ENCODE results near the gene GALNT15.

Gene GALNT15

GRCh38 chr3:16174389-16174788 lies at the start of gene GALNT15:
Gene GALNT15, plus strand, starts transcription at chr3:16174680. Its CDS starts 472 bp downstream, at chr3:16175152.
- no peak for DNase-seq (ENCODE audit: low read depth in 1 of 2, low spot score in 1 of 2)

- DNase-seq (ENCODE audit: low read depth in 1 of 2, low spot score in 1 of 2) = no peak
Measured at GRCh38 chr3:16126634-16127033, 47.8 kb upstream of the GALNT15 start.

GRCh38 chr3:16127249-16127648 lies 47.2 kb upstream of the GALNT15 start:
- no peak for DNase-seq (ENCODE audit: low read depth in 1 of 2, low spot score in 1 of 2)

- DNase-seq (ENCODE audit: low read depth in 1 of 2, low spot score in 1 of 2) = no peak
Measured at GRCh38 chr3:16130066-16130465, 44.4 kb upstream of the GALNT15 start.

GRCh38 chr3:16132190-16132589 lies 42.3 kb upstream of the GALNT15 start:
- no peak for DNase-seq (ENCODE audit: low read depth in 1 of 2, low spot score in 1 of 2)

GRCh38 chr3:16132928-16133327 lies 41.6 kb upstream of the GALNT15 start:
- DNase-seq (ENCODE audit: low read depth in 1 of 2, low spot score in 1 of 2) = no peak

GRCh38 chr3:16134173-16134928 lies 40.1 kb upstream of the GALNT15 start:
- DNase-seq (ENCODE audit: low read depth in 1 of 2, low spot score in 1 of 2) = no peak

GRCh38 chr3:16136055-16136454 lies 38.4 kb upstream of the GALNT15 start:
- no peak for DNase-seq (ENCODE audit: low read depth in 1 of 2, low spot score in 1 of 2)

GRCh38 chr3:16137044-16137443 lies 37.4 kb upstream of the GALNT15 start:
- no peak for DNase-seq (ENCODE audit: low read depth in 1 of 2, low spot score in 1 of 2)

- no peak for DNase-seq (ENCODE audit: low read depth in 1 of 2, low spot score in 1 of 2)
Measured at GRCh38 chr3:16137977-16138376, 36.5 kb upstream of the GALNT15 start.

- DNase-seq (ENCODE audit: low read depth in 1 of 2, low spot score in 1 of 2) = no peak
Measured at GRCh38 chr3:16140116-16140893, 34.2 kb upstream of the GALNT15 start.

GRCh38 chr3:16140894-16141285 lies 33.6 kb upstream of the GALNT15 start:
- DNase-seq (ENCODE audit: low read depth in 1 of 2, low spot score in 1 of 2) = no peak

GRCh38 chr3:16142350-16143025 lies 32.0 kb upstream of the GALNT15 start:
- no peak for DNase-seq (ENCODE audit: low read depth in 1 of 2, low spot score in 1 of 2)

GRCh38 chr3:16143861-16144447 lies 30.5 kb upstream of the GALNT15 start:
- DNase-seq (ENCODE audit: low read depth in 1 of 2, low spot score in 1 of 2) = no peak

GRCh38 chr3:16145176-16145575 lies 29.3 kb upstream of the GALNT15 start:
- DNase-seq (ENCODE audit: low read depth in 1 of 2, low spot score in 1 of 2) = no peak

GRCh38 chr3:16146015-16146730 lies 28.3 kb upstream of the GALNT15 start:
- no peak for DNase-seq (ENCODE audit: low read depth in 1 of 2, low spot score in 1 of 2)

- no peak for DNase-seq (ENCODE audit: low read depth in 1 of 2, low spot score in 1 of 2)
Measured at GRCh38 chr3:16147220-16147994, 27.1 kb upstream of the GALNT15 start.

- no peak for DNase-seq (ENCODE audit: low read depth in 1 of 2, low spot score in 1 of 2)
Measured at GRCh38 chr3:16148213-16148612, 26.3 kb upstream of the GALNT15 start.

- DNase-seq (ENCODE audit: low read depth in 1 of 2, low spot score in 1 of 2) = no peak
Measured at GRCh38 chr3:16148783-16149182, 25.7 kb upstream of the GALNT15 start.

- DNase-seq (ENCODE audit: low read depth in 1 of 2, low spot score in 1 of 2) = no peak
Measured at GRCh38 chr3:16150285-16150684, 24.2 kb upstream of the GALNT15 start.
